MCF 10A (cell line): ENCODE results near the gene AGER. TPM values are rescaled to one million over a fixed set of nuclear protein-coding genes. Genes with fewer than 3 reads are reported as not detected.

Experiments used
- BruUV-seq: library from RNA; stranded (reverse); fragments of 400-500 nt; replicated peaks from 2 replicates; lab custom pipeline; 2021; lab: Mats Ljungman, UMichigan
- CTCF ChIA-PET: fragments of 300-600 bp; sonication (Branson Sonifier 250); formaldehyde crosslinking; extraction: SDS; loops from one replicate; lab custom pipeline; 2021; ENCODE audit warnings: antibody characterized with exemption, inconsistent platforms; lab: Yijun Ruan, JAX
- POLR2A ChIA-PET: fragments of 300-600, 350-650 bp; sonication (Branson Sonifier 250); formaldehyde crosslinking; extraction: SDS; loops from one replicate; lab custom pipeline; 2020; ENCODE audit warnings: antibody characterized with exemption, inconsistent platforms; lab: Yijun Ruan, JAX
- DNase-seq: peaks from one replicate; pipeline ENCODE4 v3.0.0-alpha.2; 2018; ENCODE audit not compliant: unreplicated experiment
- H3K27ac Mint-ChIP-seq: one replicate; pipeline ENCODE4 v1.8.0; 2022; ENCODE audit warnings: mild to moderate bottlenecking, low read depth, mixed read lengths; ENCODE audit not compliant: unreplicated experiment
- H3K27me3 Mint-ChIP-seq: one replicate; pipeline ENCODE4 v1.8.0; 2022; ENCODE audit warnings: mixed read lengths; ENCODE audit not compliant: insufficient read depth, unreplicated experiment
- H3K36me3 Mint-ChIP-seq: one replicate; pipeline ENCODE4 v1.8.0; 2022; ENCODE audit warnings: mild to moderate bottlenecking, moderate library complexity, mixed read lengths; ENCODE audit not compliant: insufficient read depth, unreplicated experiment
- H3K4me1 Mint-ChIP-seq: one replicate; pipeline ENCODE4 v1.8.0; 2022; ENCODE audit warnings: mixed read lengths; ENCODE audit not compliant: insufficient read depth, unreplicated experiment
- H3K4me3 Mint-ChIP-seq: one replicate; pipeline ENCODE4 v1.8.0; 2022; ENCODE audit warnings: mild to moderate bottlenecking, moderate library complexity, mixed read lengths; ENCODE audit not compliant: unreplicated experiment
- H3K9me3 Mint-ChIP-seq: one replicate; pipeline ENCODE4 v1.8.0; 2022; ENCODE audit warnings: mixed read lengths; ENCODE audit not compliant: unreplicated experiment
- intact Hi-C: fragments of 100-400 bp; cut with micrococcal nuclease; formaldehyde crosslinking; loops from 2 replicates; pipeline ENCODE4 v1.14.1; 2022
- total RNA-seq: library from RNA; stranded (reverse); gene quantifications from 2 replicates; pipeline ENCODE4 v1.2.3, GENCODE V29; 2022
- TF ChIP-seq, protein P1 (sequence below): fragments of 200-600 bp; IDR thresholded peaks from one replicate; pipeline ENCODE4 v1.8.0; 2022; ENCODE audit warnings: antibody characterized with exemption, mild to moderate bottlenecking; ENCODE audit not compliant: unreplicated experiment

AGER gene
- total RNA-seq, 1 experiment from 2014 or later: 8.0 TPM

DNA sequence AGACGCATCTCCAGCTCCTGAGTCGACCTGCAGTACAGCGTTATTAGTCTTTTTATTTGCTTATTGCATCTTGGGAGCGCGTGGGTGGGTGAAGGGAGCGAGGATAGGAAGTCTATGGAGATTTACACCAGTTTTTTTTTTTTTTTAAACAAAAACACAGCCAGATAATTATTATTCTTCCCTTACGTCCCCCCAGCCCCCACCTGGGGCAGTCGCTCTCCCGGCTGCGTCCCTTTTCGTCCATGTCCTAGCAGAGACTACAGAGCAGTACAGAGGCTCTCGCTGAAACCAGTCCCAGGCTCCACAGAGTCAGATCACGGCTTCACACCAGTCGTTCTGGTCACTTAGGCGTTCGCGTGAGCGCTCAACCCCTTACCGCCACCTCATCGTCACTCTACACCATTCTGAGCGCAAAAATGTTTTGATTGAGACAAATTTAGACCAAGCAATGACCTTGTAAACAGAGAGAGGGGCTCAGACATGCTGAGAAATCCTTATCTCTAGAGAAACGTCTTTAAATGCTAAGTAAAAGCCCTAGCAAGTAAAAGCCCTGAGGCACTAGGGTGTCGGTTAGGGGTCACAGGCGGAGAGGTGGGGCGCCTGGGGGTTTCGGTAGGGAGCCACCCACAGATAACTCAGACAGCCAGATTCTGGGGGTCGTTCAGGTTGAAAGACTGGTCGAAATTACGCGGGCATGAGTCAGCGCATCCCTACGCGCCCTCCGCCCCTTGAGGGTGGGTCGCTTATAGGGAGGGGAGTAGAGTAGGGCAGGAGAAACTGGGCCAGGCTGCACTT lies 31.1 kb downstream of the AGER start:
- intact Hi-C loops: loop anchor here (10.0 kb wide), 1 partner anchor 178 kb away; the partner anchor contains the start of gene DXO
- BruUV-seq: no TSS peak
- no peak overlapping the region for H3K27ac Mint-ChIP-seq

DNA sequence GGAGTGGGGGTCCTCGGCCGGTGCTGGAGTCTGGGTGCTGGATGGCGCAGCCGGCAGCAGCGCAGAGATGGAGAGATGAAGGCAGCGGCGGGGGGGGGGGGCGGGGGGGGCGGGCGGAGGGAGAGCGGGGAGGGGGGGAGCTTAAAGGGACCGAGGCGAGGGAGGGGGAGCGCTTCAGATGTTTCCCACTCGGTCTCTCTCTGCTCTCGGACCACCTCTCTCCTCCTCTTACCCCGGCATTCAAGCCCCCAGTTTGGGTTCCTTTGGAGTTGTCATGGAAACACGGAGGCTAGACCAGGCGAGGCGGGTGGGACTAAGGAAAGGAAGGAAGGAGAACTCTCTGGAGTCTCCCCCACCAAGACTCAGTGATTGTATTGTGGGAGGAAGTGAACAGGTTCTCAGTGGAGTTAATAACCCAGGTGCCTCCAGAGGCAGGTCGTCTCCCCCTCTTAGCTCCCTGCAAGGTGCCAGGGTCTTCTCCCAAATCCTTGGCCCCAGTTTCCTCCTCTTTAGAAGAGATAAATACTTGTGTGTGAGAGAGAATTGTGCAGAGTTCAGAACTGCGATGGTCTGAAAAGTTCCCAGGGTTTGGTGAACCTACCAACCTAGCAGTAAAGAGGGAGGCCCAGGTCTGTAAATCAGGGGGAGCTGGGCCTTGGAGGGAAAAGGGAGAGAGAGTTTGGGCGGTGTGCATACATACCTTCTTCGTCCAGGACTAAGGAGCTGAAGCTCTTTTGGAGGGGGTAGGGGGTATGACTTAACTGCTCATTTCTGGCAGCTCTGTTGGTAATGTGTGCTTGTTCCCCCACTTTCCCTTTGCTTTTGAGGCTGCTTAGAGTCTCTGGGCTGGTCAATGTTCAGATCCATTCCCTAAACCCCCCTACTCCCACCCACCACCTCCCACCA lies 31.9 kb downstream of the AGER start, which contains the start of gene PRRT1:
TSS of gene PRRT1 (minus strand) at position 77 of the 906 bp plus-strand sequence. CDS start 112 bp downstream, outside the sequence.
- peaks cover 18% of the 10 kb centered on the region for H3K4me1 Mint-ChIP-seq
- no peaks in the 10 kb centered on the region for H3K9me3 Mint-ChIP-seq
- peaks cover 10% of the 10 kb centered on the region for H3K36me3 Mint-ChIP-seq
- intact Hi-C loops: loop anchor here (10.0 kb wide), 1 partner anchor 177 kb away; the partner anchor contains the start of gene DXO
- BruUV-seq: no TSS peak
- TF ChIP-seq, protein P1, sequence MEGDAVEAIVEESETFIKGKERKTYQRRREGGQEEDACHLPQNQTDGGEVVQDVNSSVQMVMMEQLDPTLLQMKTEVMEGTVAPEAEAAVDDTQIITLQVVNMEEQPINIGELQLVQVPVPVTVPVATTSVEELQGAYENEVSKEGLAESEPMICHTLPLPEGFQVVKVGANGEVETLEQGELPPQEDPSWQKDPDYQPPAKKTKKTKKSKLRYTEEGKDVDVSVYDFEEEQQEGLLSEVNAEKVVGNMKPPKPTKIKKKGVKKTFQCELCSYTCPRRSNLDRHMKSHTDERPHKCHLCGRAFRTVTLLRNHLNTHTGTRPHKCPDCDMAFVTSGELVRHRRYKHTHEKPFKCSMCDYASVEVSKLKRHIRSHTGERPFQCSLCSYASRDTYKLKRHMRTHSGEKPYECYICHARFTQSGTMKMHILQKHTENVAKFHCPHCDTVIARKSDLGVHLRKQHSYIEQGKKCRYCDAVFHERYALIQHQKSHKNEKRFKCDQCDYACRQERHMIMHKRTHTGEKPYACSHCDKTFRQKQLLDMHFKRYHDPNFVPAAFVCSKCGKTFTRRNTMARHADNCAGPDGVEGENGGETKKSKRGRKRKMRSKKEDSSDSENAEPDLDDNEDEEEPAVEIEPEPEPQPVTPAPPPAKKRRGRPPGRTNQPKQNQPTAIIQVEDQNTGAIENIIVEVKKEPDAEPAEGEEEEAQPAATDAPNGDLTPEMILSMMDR: no peak
- ChIA-PET CTCF (interaction anchor here (0.6 to 1.1 kb wide), 2 partner anchors 9 to 35 kb away, joined by 3 to 4 read pairs; no protein-coding TSS in a partner anchor), POLR2A (interaction anchor here (0.6 kb wide), 1 partner anchor 36 kb away, joined by 9 read pairs; no protein-coding TSS in a partner anchor)
- no peak for DNase-seq
- no peaks in the 10 kb centered on the region for H3K27me3 Mint-ChIP-seq
- H3K27ac Mint-ChIP-seq: no peak within 1 kb of the TSS
- H3K4me3 Mint-ChIP-seq: no peak within 1 kb of the TSS

More for the DNA sequence above, 31.1 kb downstream of the AGER start:
- TF ChIP-seq, protein P1: no peak
- peak overlapping the region; percentile 86 for H3K4me3 Mint-ChIP-seq
- ChIA-PET CTCF (interaction anchor here (1.1 kb wide), 1 partner anchor 36 kb away, joined by 4 read pairs; no protein-coding TSS in a partner anchor), POLR2A (interaction anchor here (0.5 to 1.0 kb wide), 4 partner anchors 12 to 1274 kb away, joined by 3 to 9 read pairs (median 4); no protein-coding TSS in a partner anchor)
- no peak for DNase-seq
- H3K4me1 Mint-ChIP-seq: peaks cover 18% of the 10 kb centered on the region
- H3K27me3 Mint-ChIP-seq: no peaks in the 10 kb centered on the region
- peaks cover 16% of the 10 kb centered on the region for H3K36me3 Mint-ChIP-seq
- H3K9me3 Mint-ChIP-seq: no peaks in the 10 kb centered on the region

DNA sequence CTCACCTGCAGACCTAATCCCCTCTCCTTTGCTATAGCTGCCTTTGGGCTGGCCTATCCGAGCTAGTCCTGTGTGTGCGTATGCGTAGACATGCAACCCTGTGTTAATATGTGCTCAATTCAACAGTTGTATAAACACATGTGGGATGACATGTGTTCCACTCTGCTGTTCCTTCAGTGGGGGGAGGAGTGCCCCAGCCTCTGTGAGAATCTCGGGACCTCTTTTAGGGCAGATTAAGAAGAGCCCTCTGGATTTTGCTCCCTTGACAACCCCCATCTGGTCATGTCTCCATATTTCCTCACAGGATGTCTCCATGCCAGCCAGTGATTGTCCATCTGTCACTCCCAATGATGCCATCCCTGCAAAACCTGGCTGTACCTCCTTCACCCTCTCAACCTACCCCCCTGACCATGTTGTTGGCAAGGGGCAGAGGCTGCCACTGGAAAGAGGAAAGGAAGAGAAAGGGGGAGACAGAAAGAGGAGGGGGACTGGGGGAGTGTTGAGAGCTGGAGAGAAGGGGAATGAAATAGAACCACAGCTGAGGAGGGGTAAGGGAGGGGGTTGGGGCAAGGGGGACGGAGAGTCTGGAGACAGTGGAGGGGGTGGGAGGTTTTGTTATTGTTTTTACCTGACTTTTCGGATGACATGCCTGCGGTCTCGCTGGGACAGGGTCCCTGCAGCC lies 32.7 kb downstream of the AGER start:
- Mint-ChIP-seq H3K9me3 (no peaks in the 10 kb centered on the region), H3K36me3 (peaks cover 10% of the 10 kb centered on the region), H3K4me1 (peaks cover 23% of the 10 kb centered on the region), H3K27ac (no peak overlapping the region), H3K27me3 (no peaks in the 10 kb centered on the region), H3K4me3 (no peak overlapping the region)
- ChIA-PET POLR2A (no interaction called here), CTCF (interaction anchor here (0.6 kb wide), 1 partner anchor 8 kb away, joined by 3 read pairs; no protein-coding TSS in a partner anchor)
- intact Hi-C loops: loop anchor here (10.0 kb wide), 1 partner anchor 177 kb away; the partner anchor contains the start of gene DXO
- TF ChIP-seq, protein P1: no peak
- no peak for DNase-seq
- no TSS peak for BruUV-seq
